ENCODE data around the gene HECW1. TPM values are rescaled to one million over a fixed set of nuclear protein-coding genes. Genes with fewer than 3 reads are reported as not detected.

Gene HECW1
- total and polyA plus RNA-seq, 10 of the 15 experiments (the other 5 are each of a cell fraction or from before 2014, with no cell fraction given) = under 0.01 to 0.31 (median 0.04) TPM; not detected in 3

GRCh38 chr7:43083106-43083505, 29.3 kb upstream of the HECW1 start:
- Histone ChIP-seq H3K27ac (ENCODE audit: control insufficient read depth, insufficient read depth) (no peak overlapping the region), H4K20me1 (ENCODE audit: control insufficient read depth, insufficient read depth) (no peaks in the 10 kb centered on the region), H3K4me1 (ENCODE audit: control insufficient read depth, insufficient read depth, low read length) (no peaks in the 10 kb centered on the region), H3K36me3 (ENCODE audit: control insufficient read depth in 2 of 2, insufficient read depth in 2 of 2, low read length in 1 of 2) (no peaks in the 10 kb centered on the region), H3K27me3 (replicated peaks in 1 of 2; ENCODE audit: control insufficient read depth in 2 of 2, insufficient read depth in 2 of 2, low read length in 1 of 2) (no peaks in the 10 kb centered on the region), H3K9ac (ENCODE audit: control insufficient read depth, insufficient read depth, low read length) (no peak overlapping the region), H3K4me3 (no peak overlapping the region), H3K9me3 (replicated peaks; ENCODE audit: control insufficient read depth, insufficient read depth, low read length) (no peaks in the 10 kb centered on the region; the same call in 2 of the 3 replicates), H3K79me2 (ENCODE audit: control insufficient read depth, insufficient read depth, low read length) (no peaks in the 10 kb centered on the region), H2AFZ (ENCODE audit: control insufficient read depth, low read depth, low read length) (no peak overlapping the region), H3K4me2 (ENCODE audit: control insufficient read depth, insufficient read depth) (no peak overlapping the region)
- intact Hi-C loops (cut with micrococcal nuclease; ENCODE audit: unreplicated experiment) = no loop called here
- ChIA-PET POLR2A (no interaction called here), CTCF (no interaction called here), RAD21 (ENCODE audit: unreplicated experiment) (no interaction called here), SMC1A (ENCODE audit: uncharacterized antibody, unreplicated experiment) (interaction anchor here (1.2 kb wide), 1 partner anchor 17 kb away, joined by 3 read pairs; no protein-coding TSS in a partner anchor)
- no peak for ATAC-seq
- TF ChIP-seq ATF2 (IDR thresholded peaks at IDR 0.05; ENCODE audit: low read length) (no peak), ZNF274 (IDR thresholded peaks at IDR 0.05; ENCODE audit: insufficient read depth, insufficient read length) (no peak), RUNX3 (IDR thresholded peaks at IDR 0.05; ENCODE audit: low read length) (no peak), EP300 (IDR thresholded peaks at IDR 0.05; ENCODE audit: borderline replicate concordance in 1 of 2, control insufficient read depth in 1 of 2, low read depth in 2 of 2, low read length in 2 of 2) (no peak), SUPT20H (IDR thresholded peaks at IDR 0.05; ENCODE audit: borderline replicate concordance, control insufficient read depth, low read depth, low read length) (no peak), RB1 (IDR thresholded peaks at IDR 0.05; ENCODE audit: borderline replicate concordance) (no peak)
- DNase-seq (ENCODE audit: low read depth, low spot score) = no peak
- 28% methylated on average over 2 of the region's 2 CpGs for WGBS (ENCODE audit: insufficient coverage, insufficient replicate concordance, low lambda C conversion rate, missing lambda C conversion rate)
- in situ Hi-C loops (cut with MboI) = no loop called here
- no TSS peak for BruUV-seq (replicated peaks)
- FAIRE-seq = no peak

Data from GM12878 (cell line).